ENCODE results near the gene RPUSD1. TPM values are rescaled to one million over a fixed set of nuclear protein-coding genes. Genes with fewer than 3 reads are reported as not detected.
A peak's percentile ranks its signal among the peaks of the same experiment; 100 is the strongest.

The RPUSD1 gene
- total and polyA plus RNA-seq, 2 donors (not counting 1 experiment from before 2014, with no cell fraction given) = 34.7 to 46.1 TPM

DNA sequence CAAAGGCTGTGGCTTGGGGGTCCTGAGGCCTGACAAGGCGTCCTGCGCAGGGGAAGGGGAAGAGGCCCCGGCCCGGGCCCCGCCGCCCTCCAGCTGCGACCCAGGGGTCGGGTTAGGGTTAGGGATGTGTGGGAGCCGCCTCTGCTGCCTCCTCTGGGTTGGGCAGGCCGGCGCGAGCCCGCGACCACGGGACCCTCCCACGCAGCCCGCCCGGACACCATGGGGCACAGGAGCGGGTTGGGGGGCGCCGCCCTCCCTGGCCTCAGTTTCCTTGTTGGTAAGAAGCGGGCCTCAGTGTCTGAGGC, 47.8 kb downstream of the RPUSD1 start:
- Mint-ChIP-seq H3K9me3 (ENCODE audit: insufficient read depth) (no peaks in the 10 kb centered on the region), H3K27me3 (no peaks in the 10 kb centered on the region), H3K27ac (peak overlapping the region; percentile 83), H3K4me3 (peak overlapping the region; percentile 82), H3K4me1 (peaks cover 18% of the 10 kb centered on the region)
- no peaks in the 10 kb centered on the region for H3K27me3 ChIP-seq (replicated peaks in 1 of 4; ENCODE audit: control extremely low read depth in 1 of 4, control insufficient read depth in 3 of 4, insufficient read depth in 4 of 4, low read length in 3 of 4)
- peaks cover 9% of the 10 kb centered on the region for H4K20me1 ChIP-seq (ENCODE audit: control insufficient read depth, insufficient read depth, low read length, poor library complexity, severe bottlenecking)
- H3K4me1 ChIP-seq (ENCODE audit: control insufficient read depth in 2 of 2, insufficient read depth in 2 of 2, low read length in 2 of 2) = peaks cover 20 to 36% of the 10 kb centered on the region in 2 donors
- peak overlapping the region; percentile 97 for H3K9ac ChIP-seq (ENCODE audit: low read length)
- ATAC-seq (ENCODE audit: low read depth) = peak; percentile 4
- peak overlapping the region; percentile 86 to 94 for H3K27ac ChIP-seq (ENCODE audit: low read length in 2 of 2)
- H3K36me3 ChIP-seq (replicated peaks in 1 of 2; ENCODE audit: control extremely low read depth in 1 of 2, control insufficient read depth in 1 of 2, extremely low read depth in 1 of 2, insufficient read depth in 2 of 2, low read length in 1 of 2) = peaks cover 0 to 16% of the 10 kb centered on the region in 2 experiments
- DNase-seq = no peak
- H3K4me3 ChIP-seq (ENCODE audit: control extremely low read depth in 1 of 5, extremely low read depth in 1 of 5, insufficient read depth in 1 of 5, low read depth in 2 of 5, low read length in 4 of 5) = peak overlapping the region; percentile 18 to 94 (median 81)
- intact Hi-C loops (cut with micrococcal nuclease) = loop anchor here (2.0 kb wide), 1 partner anchor 56 kb away; the partner anchor contains the start of gene JMJD8
- peaks cover 16% of the 10 kb centered on the region for H3K79me2 ChIP-seq (ENCODE audit: control insufficient read depth, insufficient read depth, low read length)
- H2AFZ ChIP-seq (ENCODE audit: insufficient read depth, low read depth, low read length, poor library complexity, severe bottlenecking) = peak overlapping the region; percentile 90
- CTCF ChIA-PET = interaction anchor here (1.0 to 5.9 kb wide), 11 partner anchors 8 to 62 kb away, joined by 3 to 31 read pairs (median 3); partner anchors contain the start of genes ANTKMT, HAGHL and METRN
- TF ChIP-seq, protein P1, sequence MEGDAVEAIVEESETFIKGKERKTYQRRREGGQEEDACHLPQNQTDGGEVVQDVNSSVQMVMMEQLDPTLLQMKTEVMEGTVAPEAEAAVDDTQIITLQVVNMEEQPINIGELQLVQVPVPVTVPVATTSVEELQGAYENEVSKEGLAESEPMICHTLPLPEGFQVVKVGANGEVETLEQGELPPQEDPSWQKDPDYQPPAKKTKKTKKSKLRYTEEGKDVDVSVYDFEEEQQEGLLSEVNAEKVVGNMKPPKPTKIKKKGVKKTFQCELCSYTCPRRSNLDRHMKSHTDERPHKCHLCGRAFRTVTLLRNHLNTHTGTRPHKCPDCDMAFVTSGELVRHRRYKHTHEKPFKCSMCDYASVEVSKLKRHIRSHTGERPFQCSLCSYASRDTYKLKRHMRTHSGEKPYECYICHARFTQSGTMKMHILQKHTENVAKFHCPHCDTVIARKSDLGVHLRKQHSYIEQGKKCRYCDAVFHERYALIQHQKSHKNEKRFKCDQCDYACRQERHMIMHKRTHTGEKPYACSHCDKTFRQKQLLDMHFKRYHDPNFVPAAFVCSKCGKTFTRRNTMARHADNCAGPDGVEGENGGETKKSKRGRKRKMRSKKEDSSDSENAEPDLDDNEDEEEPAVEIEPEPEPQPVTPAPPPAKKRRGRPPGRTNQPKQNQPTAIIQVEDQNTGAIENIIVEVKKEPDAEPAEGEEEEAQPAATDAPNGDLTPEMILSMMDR (IDR thresholded peaks at IDR 0.05) = no peak
- TF ChIP-seq EZH2 (IDR thresholded peaks at IDR 0.05; ENCODE audit: borderline replicate concordance, insufficient read depth, low read depth, low read length, poor library complexity, severe bottlenecking) = no peak
- POLR2A ChIA-PET = interaction anchor here (1.0 to 2.0 kb wide), 3 partner anchors 12 to 48 kb away, joined by 3 to 11 read pairs (median 4); partner anchors contain the start of genes CHTF18 and RPUSD1
- H3K9me3 ChIP-seq (ENCODE audit: control extremely low read depth in 1 of 3, control insufficient read depth in 2 of 3, insufficient read depth in 1 of 3, low read length in 2 of 3) = no peaks in the 10 kb centered on the region
- 0% methylated on average over 22 of the region's 22 CpGs for WGBS (ENCODE audit: insufficient coverage)
- H3K4me2 ChIP-seq (replicated peaks; ENCODE audit: low read depth, low read length, poor library complexity, severe bottlenecking) = peak overlapping the region; percentile 99
